Astrocyte of the cerebellum (primary cell): Measurements from ENCODE around the gene CFAP20DC.

Experiments
- DNase-seq: peaks from one replicate; pipeline ENCODE4 v3.0.0-alpha.2; 2011; ENCODE audit warnings: low read depth
- H3K4me3 ChIP-seq: 2 replicates; pipeline ENCODE4 v1.5.1; 2011; ENCODE audit warnings: mild to moderate bottlenecking, low read depth, low read length, moderate library complexity
- CTCF ChIP-seq: IDR thresholded peaks from 2 replicates; pipeline ENCODE4 v1.5.1; 2012; ENCODE audit warnings: low read length, low read depth, moderate library complexity, mild to moderate bottlenecking; ENCODE audit errors: missing control alignments
- in situ Hi-C: cut with HindIII; loops from 2 replicates; pipeline ENCODE4 v1.10.0; 2017; ENCODE audit warnings: low sequenced_read_pairs

CFAP20DC gene

GRCh38 chr3:58784425-58784824, 265.4 kb downstream of the CFAP20DC start:
- H3K4me3 ChIP-seq: no peak overlapping the region
- no peak for TF ChIP-seq CTCF
- in situ Hi-C loops: no loop called here
- DNase-seq: no peak

GRCh38 chr3:58783845-58784244, 266.0 kb downstream of the CFAP20DC start:
- no peak for DNase-seq
- in situ Hi-C loops: no loop called here
- TF ChIP-seq CTCF: no peak
- H3K4me3 ChIP-seq: no peak overlapping the region

GRCh38 chr3:58779934-58780333, 269.9 kb downstream of the CFAP20DC start:
- no peak overlapping the region for H3K4me3 ChIP-seq
- in situ Hi-C loops: no loop called here
- no peak for DNase-seq
- TF ChIP-seq CTCF: no peak

GRCh38 chr3:58776231-58776630, 273.6 kb downstream of the CFAP20DC start:
- TF ChIP-seq CTCF: no peak
- no peak for DNase-seq
- in situ Hi-C loops: no loop called here
- H3K4me3 ChIP-seq: no peak overlapping the region

GRCh38 chr3:58772462-58772861, 277.4 kb downstream of the CFAP20DC start:
- DNase-seq: no peak
- H3K4me3 ChIP-seq: no peak overlapping the region
- TF ChIP-seq CTCF: no peak
- in situ Hi-C loops: no loop called here

GRCh38 chr3:58769065-58769464, 280.8 kb downstream of the CFAP20DC start:
- no peak overlapping the region for H3K4me3 ChIP-seq
- in situ Hi-C loops: no loop called here
- no peak for DNase-seq
- no peak for TF ChIP-seq CTCF
